Measurements from ENCODE around the gene FHIP1B. TPM values are rescaled to one million over a fixed set of nuclear protein-coding genes. Genes with fewer than 3 reads are reported as not detected.
A peak's percentile ranks its signal among the peaks of the same experiment; 100 is the strongest.
"Not testable (repeated sequence)": the region's sequence is repeated elsewhere in the genome, so short reads cannot be mapped to it uniquely, and the experiment has no call there.

Gene FHIP1B
- polyA plus RNA-seq: 10 to 100 TPM; 11.9 to 20.5 (median 15.1) TPM

GRCh38 chr11:6234387-6235107 lies at the start of gene FHIP1B:
Gene FHIP1B, minus strand, starts transcription at chr11:6234636. Its CDS starts 10,120 bp downstream, at chr11:6224516.
- Mint-ChIP-seq H3K4me3 (peak within 1 kb of the TSS; percentile 97 to 99 (median 99)), H3K4me1 (peaks cover 48 to 61% of the 10 kb centered on the region in 2 donors), H3K27me3 (ENCODE audit: low read depth in 3 of 3) (peaks cover 0 to 4% (median 3%) of the 10 kb centered on the region in 3 donors), H3K27ac (peak within 1 kb of the TSS; percentile 92 to 97 (median 96)), H3K9me3 (no peaks in the 10 kb centered on the region), H3K36me3 (no peaks in the 10 kb centered on the region)
- peak; percentile 99 to 100 (median 100) for DNase-seq

GRCh38 chr11:6283453-6284023 lies 49.1 kb upstream of the FHIP1B start:
- H3K27ac Mint-ChIP-seq: no peak overlapping the region
- no peaks in the 10 kb centered on the region for H3K36me3 Mint-ChIP-seq
- DNase-seq: no peak
- no peak overlapping the region for H3K4me3 Mint-ChIP-seq
- H3K4me1 Mint-ChIP-seq: no peaks in the 10 kb centered on the region
- H3K9me3 Mint-ChIP-seq: no peaks in the 10 kb centered on the region
- H3K27me3 Mint-ChIP-seq (ENCODE audit: low read depth in 3 of 3): peaks cover 7 to 18% (median 13%) of the 10 kb centered on the region in 3 donors

GRCh38 chr11:6280809-6281208 lies 46.4 kb upstream of the FHIP1B start:
- not testable (repeated sequence) for DNase-seq, H3K36me3 Mint-ChIP-seq, H3K4me3 Mint-ChIP-seq, H3K9me3 Mint-ChIP-seq, H3K27ac Mint-ChIP-seq, H3K4me1 Mint-ChIP-seq
- H3K27me3 Mint-ChIP-seq (ENCODE audit: low read depth in 3 of 3): peaks cover 11 to 21% (median 15%) of the 10 kb centered on the region in 3 donors

GRCh38 chr11:6273188-6273587 lies 38.8 kb upstream of the FHIP1B start:
- H3K9me3 Mint-ChIP-seq: peaks cover 0 to 3% (median 0%) of the 10 kb centered on the region in 6 donors
- no peak overlapping the region for H3K27ac Mint-ChIP-seq
- H3K4me1 Mint-ChIP-seq: peaks cover 6 to 11% of the 10 kb centered on the region in 2 donors
- no peaks in the 10 kb centered on the region for H3K36me3 Mint-ChIP-seq
- H3K4me3 Mint-ChIP-seq: no peak overlapping the region
- no peak for DNase-seq
- peaks cover 3 to 10% (median 9%) of the 10 kb centered on the region in 3 donors for H3K27me3 Mint-ChIP-seq (ENCODE audit: low read depth in 3 of 3)

- no peak for DNase-seq
- H3K4me3 Mint-ChIP-seq: peak overlapping the region in 2 of 5 donors; percentile 16 to 31
- H3K36me3 Mint-ChIP-seq: no peaks in the 10 kb centered on the region
- H3K27ac Mint-ChIP-seq: no peak overlapping the region
- peaks cover 2 to 12% (median 8%) of the 10 kb centered on the region in 3 donors for H3K27me3 Mint-ChIP-seq (ENCODE audit: low read depth in 3 of 3)
- peaks cover 6 to 11% of the 10 kb centered on the region in 2 donors for H3K4me1 Mint-ChIP-seq
- peaks cover 0 to 3% (median 0%) of the 10 kb centered on the region in 6 donors for H3K9me3 Mint-ChIP-seq
Measured at GRCh38 chr11:6271598-6271997, 37.2 kb upstream of the FHIP1B start.

GRCh38 chr11:6270584-6271246 lies 36.3 kb upstream of the FHIP1B start:
- H3K9me3 Mint-ChIP-seq: peaks cover 0 to 3% (median 0%) of the 10 kb centered on the region in 6 donors
- H3K4me3 Mint-ChIP-seq: peak overlapping the region in 4 of 5 donors; percentile 22 to 60 (median 39)
- H3K4me1 Mint-ChIP-seq: peaks cover 6 to 11% of the 10 kb centered on the region in 2 donors
- H3K27ac Mint-ChIP-seq: no peak overlapping the region
- no peaks in the 10 kb centered on the region for H3K36me3 Mint-ChIP-seq
- peaks cover 1 to 9% (median 5%) of the 10 kb centered on the region in 3 donors for H3K27me3 Mint-ChIP-seq (ENCODE audit: low read depth in 3 of 3)
- DNase-seq: no peak

GRCh38 chr11:6269994-6270393 lies 35.6 kb upstream of the FHIP1B start:
- Mint-ChIP-seq H3K4me3 (no peak overlapping the region), H3K27me3 (ENCODE audit: low read depth in 3 of 3) (peaks cover 1 to 4% (median 3%) of the 10 kb centered on the region in 3 donors), H3K9me3 (peaks cover 0 to 3% (median 0%) of the 10 kb centered on the region in 6 donors), H3K27ac (no peak overlapping the region), H3K4me1 (peaks cover 6 to 11% of the 10 kb centered on the region in 2 donors), H3K36me3 (no peaks in the 10 kb centered on the region)
- no peak for DNase-seq

- Mint-ChIP-seq H3K36me3 (no peaks in the 10 kb centered on the region), H3K4me3 (no peak overlapping the region), H3K27me3 (ENCODE audit: low read depth in 3 of 3) (peaks cover 1 to 6% (median 4%) of the 10 kb centered on the region in 3 donors), H3K27ac (no peak overlapping the region), H3K9me3 (peaks cover 0 to 3% (median 0%) of the 10 kb centered on the region in 6 donors), H3K4me1 (peaks cover 6 to 11% of the 10 kb centered on the region in 2 donors)
- no peak for DNase-seq
Measured at GRCh38 chr11:6268820-6269219, 34.4 kb upstream of the FHIP1B start.

GRCh38 chr11:6263662-6264061 lies 29.2 kb upstream of the FHIP1B start:
- DNase-seq: no peak
- Mint-ChIP-seq H3K27ac (no peak overlapping the region), H3K4me3 (no peak overlapping the region), H3K27me3 (ENCODE audit: low read depth in 3 of 3) (peaks cover 0 to 14% (median 7%) of the 10 kb centered on the region in 3 donors), H3K4me1 (peaks cover 7 to 8% of the 10 kb centered on the region in 2 donors), H3K9me3 (no peaks in the 10 kb centered on the region), H3K36me3 (no peaks in the 10 kb centered on the region)

GRCh38 chr11:6260207-6260726 lies 25.8 kb upstream of the FHIP1B start:
- no peaks in the 10 kb centered on the region for H3K9me3 Mint-ChIP-seq
- H3K4me3 Mint-ChIP-seq: no peak overlapping the region
- DNase-seq: no peak
- H3K27ac Mint-ChIP-seq: no peak overlapping the region
- peaks cover 0 to 13% (median 10%) of the 10 kb centered on the region in 3 donors for H3K27me3 Mint-ChIP-seq (ENCODE audit: low read depth in 3 of 3)
- H3K36me3 Mint-ChIP-seq: no peaks in the 10 kb centered on the region
- peaks cover 7 to 11% of the 10 kb centered on the region in 2 donors for H3K4me1 Mint-ChIP-seq

- no peak overlapping the region for H3K27ac Mint-ChIP-seq
- peaks cover 7 to 11% of the 10 kb centered on the region in 2 donors for H3K4me1 Mint-ChIP-seq
- H3K4me3 Mint-ChIP-seq: peak overlapping the region; percentile 69 to 81 (median 79)
- DNase-seq: no peak
- no peaks in the 10 kb centered on the region for H3K9me3 Mint-ChIP-seq
- no peaks in the 10 kb centered on the region for H3K36me3 Mint-ChIP-seq
- peaks cover 0 to 8% (median 7%) of the 10 kb centered on the region in 3 donors for H3K27me3 Mint-ChIP-seq (ENCODE audit: low read depth in 3 of 3)
Measured at GRCh38 chr11:6258571-6259081, 24.2 kb upstream of the FHIP1B start.

- peaks cover 7 to 11% of the 10 kb centered on the region in 2 donors for H3K4me1 Mint-ChIP-seq
- no peaks in the 10 kb centered on the region for H3K9me3 Mint-ChIP-seq
- no peak for DNase-seq
- no peaks in the 10 kb centered on the region for H3K36me3 Mint-ChIP-seq
- H3K27me3 Mint-ChIP-seq (ENCODE audit: low read depth in 3 of 3): peaks cover 0 to 8% (median 7%) of the 10 kb centered on the region in 3 donors
- H3K27ac Mint-ChIP-seq: no peak overlapping the region
- H3K4me3 Mint-ChIP-seq: peak overlapping the region in 3 of 5 donors; percentile 50 to 79 (median 70)
Measured at GRCh38 chr11:6258141-6258540, 23.7 kb upstream of the FHIP1B start.

GRCh38 chr11:6253197-6253596 lies 18.8 kb upstream of the FHIP1B start:
- Mint-ChIP-seq H3K4me1 (no peaks in the 10 kb centered on the region), H3K27me3 (ENCODE audit: low read depth in 3 of 3) (peaks cover 0 to 7% (median 2%) of the 10 kb centered on the region in 3 donors), H3K36me3 (no peaks in the 10 kb centered on the region), H3K27ac (no peak overlapping the region), H3K9me3 (no peaks in the 10 kb centered on the region), H3K4me3 (no peak overlapping the region)
- no peak for DNase-seq

All from immature natural killer cell (primary cell).